K562 (cell line): Measurements from ENCODE around the gene COX5A. TPM values are rescaled to one million over a fixed set of nuclear protein-coding genes. Genes with fewer than 3 reads are reported as not detected.

Experiments used
- BCOR ChIP-seq: fragments of 450-650 bp; IDR thresholded peaks from 2 replicates; pipeline ENCODE4 v1.6.1; 2016
- GATA2 ChIP-seq: sonication (generic); formaldehyde crosslinking; IDR thresholded peaks from 2 replicates; pipeline ENCODE4 v1.4.0; 2020; ENCODE audit warnings: mild to moderate bottlenecking, missing genetic modification reagents
- HDAC8 ChIP-seq: fragments of 450-650 bp; IDR thresholded peaks from 2 replicates; pipeline ENCODE4 v1.6.1; 2016; ENCODE audit warnings: mild to moderate bottlenecking, missing genetic modification characterization, moderate library complexity, missing compliant biosample characterization
- HNRNPLL ChIP-seq: fragments of 200-400 bp; formaldehyde crosslinking; IDR thresholded peaks from 2 replicates; pipeline ENCODE4 v1.6.1; 2017; ENCODE audit warnings: low read length, low read depth, mild to moderate bottlenecking; ENCODE audit not compliant: poor library complexity, severe bottlenecking
- NONO ChIP-seq, 2 experiments: fragments of 200-400 bp in 1 of 2; fragments of 450-650 bp in 1 of 2; formaldehyde crosslinking in 1 of 2; IDR thresholded peaks; 2 replicates each; pipeline ENCODE4 v1.6.1; 2017; ENCODE audit warnings: low read depth in 2 of 2, mild to moderate bottlenecking in 2 of 2, moderate library complexity in 2 of 2, low read length in 1 of 2
- POLR3G ChIP-seq: IDR thresholded peaks from 2 replicates; pipeline ENCODE4 v1.6.1; 2011; ENCODE audit not compliant: insufficient read length, insufficient replicate concordance; ENCODE audit errors: extremely low read depth
- REST ChIP-seq, 2 experiments: fragments of 450-650 bp; formaldehyde crosslinking in 1 of 2; IDR thresholded peaks; 2 replicates each; pipeline versions ENCODE4 v1.4.0 to v1.6.1; 2014 to 2020; ENCODE audit warnings: mild to moderate bottlenecking in 2 of 2, borderline replicate concordance in 1 of 2, low read depth in 1 of 2
- RFX5 ChIP-seq: IDR thresholded peaks from 2 replicates; pipeline ENCODE4 v1.6.1; 2011; ENCODE audit warnings: low read depth, mild to moderate bottlenecking, improper control_type of control experiment, low read length
- SP1 ChIP-seq: sonication (generic); formaldehyde crosslinking; IDR thresholded peaks from 2 replicates; pipeline ENCODE4 v1.8.1; 2022; ENCODE audit warnings: mild to moderate bottlenecking, missing genetic modification reagents
- TBP ChIP-seq: optimal IDR thresholded peaks from 2 replicates; pipeline ENCODE3; 2011; ENCODE audit warnings: low read depth, low read length, improper control_type of control experiment
- TFAM ChIP-seq: fragments of 250-450 bp; sonication (Bioruptor Pico); conservative IDR thresholded peaks from 2 replicates; pipeline ENCODE4 v1.5.0; 2021; ENCODE audit warnings: mild to moderate bottlenecking, moderate library complexity
- YBX1 ChIP-seq: fragments of 450-650 bp; IDR thresholded peaks from 2 replicates; pipeline ENCODE4 v1.7.1; 2016; ENCODE audit warnings: mild to moderate bottlenecking
- ZC3H11A ChIP-seq: IDR thresholded peaks from 2 replicates; pipeline ENCODE4 v1.6.1; 2012; ENCODE audit warnings: low read depth, low read length, improper control_type of control experiment
- ZNF354B ChIP-seq: fragments of 250-450 bp; sonication (Bioruptor Pico); IDR thresholded peaks from 2 replicates; pipeline ENCODE4 v1.4.0; 2020
- polyA plus RNA-seq, 8 experiments: library from polyadenylated mRNA; depleted of rRNA in 4 of 8; stranded (reverse) in 5 of 8; unstranded in 3 of 8; fragments of >200 nt; fragmentation: Nextera tagmentation in 2 of 8; fragmentation: Illumina TruSeq in 1 of 8; extraction: Ambion mirVana in 2 of 8; extraction: Trizol in 1 of 8; gene quantifications; 2 replicates each; pipeline versions ENCODE4 v1.2.1 to v1.2.3, GENCODE V29; 2011 to 2014; ENCODE audit warnings: inconsistent platforms in 1 of 8, missing spikeins in 1 of 8
- total RNA-seq, 7 experiments: library from RNA; depleted of rRNA in 6 of 7; stranded (reverse); fragments of >200 nt in 6 of 7; fragmentation: Illumina TruSeq in 2 of 7; extraction: Trizol in 2 of 7; gene quantifications; 2 replicates each; pipeline versions ENCODE4 v1.2.1 to v1.2.3, GENCODE V29; 2011 to 2021; ENCODE audit warnings: low replicate concordance in 1 of 7
- TF ChIP-seq, protein P1 (sequence below): fragments of 250-450 bp; sonication (Bioruptor Pico); IDR thresholded peaks from 2 replicates; pipeline ENCODE4 v1.5.0; 2020; ENCODE audit warnings: mild to moderate bottlenecking, borderline replicate concordance

The COX5A gene
- total and polyA plus RNA-seq, 9 of the 15 experiments (the other 6 are each of a cell fraction or from before 2014, with no cell fraction given): 86.8 to 553 (median 371) TPM

- TF ChIP-seq YBX1 (no peak), SP1 (CRISPR knock-in tag) (0 out of 2 replicates have a peak, but pooled peaks have one; percentile 52), TBP (peak; percentile 89), GATA2 (CRISPR knock-in tag) (no peak), HDAC8 (tag) (no peak; the same call in 1 of the 2 replicates), POLR3G (no peak), REST (IDR thresholded peaks at IDR 0.05; ENCODE audit: borderline replicate concordance) (no peak), REST (CRISPR knock-in tag; IDR thresholded peaks at IDR 0.05; ENCODE audit: low read depth) (0 out of 2 replicates have a peak, but pooled peaks have one; percentile 41), HNRNPLL (no peak), ZC3H11A (no peak), BCOR (peak; percentile 47; the same call in 1 of the 2 replicates), ZNF354B (CRISPR knock-in tag) (no peak), NONO (IDR thresholded peaks at IDR 0.05; ENCODE audit: low read depth in 2 of 2, low read length in 1 of 2) (peak in 1 of 2 experiments; percentile 76; a peak in 1 of 4 replicates), RFX5 (no peak), TFAM (no peak)
- TF ChIP-seq, protein P1, sequence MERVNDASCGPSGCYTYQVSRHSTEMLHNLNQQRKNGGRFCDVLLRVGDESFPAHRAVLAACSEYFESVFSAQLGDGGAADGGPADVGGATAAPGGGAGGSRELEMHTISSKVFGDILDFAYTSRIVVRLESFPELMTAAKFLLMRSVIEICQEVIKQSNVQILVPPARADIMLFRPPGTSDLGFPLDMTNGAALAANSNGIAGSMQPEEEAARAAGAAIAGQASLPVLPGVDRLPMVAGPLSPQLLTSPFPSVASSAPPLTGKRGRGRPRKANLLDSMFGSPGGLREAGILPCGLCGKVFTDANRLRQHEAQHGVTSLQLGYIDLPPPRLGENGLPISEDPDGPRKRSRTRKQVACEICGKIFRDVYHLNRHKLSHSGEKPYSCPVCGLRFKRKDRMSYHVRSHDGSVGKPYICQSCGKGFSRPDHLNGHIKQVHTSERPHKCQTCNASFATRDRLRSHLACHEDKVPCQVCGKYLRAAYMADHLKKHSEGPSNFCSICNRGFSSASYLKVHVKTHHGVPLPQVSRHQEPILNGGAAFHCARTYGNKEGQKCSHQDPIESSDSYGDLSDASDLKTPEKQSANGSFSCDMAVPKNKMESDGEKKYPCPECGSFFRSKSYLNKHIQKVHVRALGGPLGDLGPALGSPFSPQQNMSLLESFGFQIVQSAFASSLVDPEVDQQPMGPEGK (CRISPR knock-in tag): no peak
Observed at GRCh38 chr15:74889883-74890664, 47.8 kb downstream of the COX5A start, which contains the start of gene MPI (continued).
